NCI-H748 (cell line): ENCODE results near the gene ANKH.
"Not testable (repeated sequence)": the region's sequence is repeated elsewhere in the genome, so short reads cannot be mapped to it uniquely, and the experiment has no call there.

Experiments used
- DNase-seq: peaks from one replicate; lab custom pipeline; 2025; ENCODE audit not compliant: unreplicated experiment; lab: John Stamatoyannopoulos, UW

ANKH gene

DNA sequence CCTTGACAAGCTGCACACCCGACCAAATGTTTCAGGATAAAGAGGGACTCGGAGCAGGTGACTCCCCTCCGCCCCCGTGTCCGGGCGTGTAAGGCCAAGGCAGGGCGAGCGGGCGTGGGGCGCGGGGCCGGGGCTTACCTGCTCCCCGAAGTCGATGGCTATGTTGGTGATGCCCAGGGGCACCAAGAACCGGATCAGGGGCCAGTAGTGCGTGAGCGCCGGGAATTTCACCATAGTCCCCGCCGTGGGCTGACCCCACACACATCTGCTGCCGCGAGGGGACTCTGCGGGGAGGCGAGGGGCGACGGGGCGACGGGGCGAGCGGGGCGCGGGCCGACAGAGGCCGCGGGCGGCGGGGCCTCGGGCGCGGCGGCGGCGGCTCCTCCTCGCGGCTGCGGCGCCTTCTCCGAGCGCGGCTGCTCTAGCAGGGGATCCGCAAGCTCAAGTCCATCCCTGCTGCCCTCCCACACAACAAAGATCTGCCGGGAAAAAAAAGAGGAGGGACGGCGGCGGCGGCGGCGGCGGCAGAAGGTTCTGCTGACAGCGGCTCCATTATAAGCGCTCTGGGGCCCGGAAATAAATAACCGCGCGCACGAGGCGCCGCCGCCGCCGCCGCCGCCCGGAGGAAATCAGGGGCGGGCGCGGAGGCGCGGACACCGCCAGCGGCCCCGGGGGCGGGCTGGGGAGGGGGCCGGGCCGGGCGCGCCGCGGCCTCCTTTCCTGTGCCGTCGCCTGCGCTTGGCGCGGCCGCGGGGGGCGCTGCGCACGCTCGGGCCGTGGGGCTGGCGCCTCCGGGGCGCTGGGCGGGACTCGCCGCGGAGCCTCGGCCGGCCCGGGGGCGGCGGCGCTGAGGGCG lies at the start of gene ANKH:
Gene ANKH, minus strand, starts transcription at position 565 of the 856 bp plus-strand sequence. Its CDS starts 331 bp downstream, at position 234.
- DNase-seq = peak; percentile 97

- DNase-seq = no peak
Observed at GRCh38 chr5:14920121-14920520, 48.5 kb upstream of the ANKH start.

- not testable (repeated sequence) for DNase-seq
Observed at GRCh38 chr5:14919106-14919505, 47.5 kb upstream of the ANKH start.

DNA sequence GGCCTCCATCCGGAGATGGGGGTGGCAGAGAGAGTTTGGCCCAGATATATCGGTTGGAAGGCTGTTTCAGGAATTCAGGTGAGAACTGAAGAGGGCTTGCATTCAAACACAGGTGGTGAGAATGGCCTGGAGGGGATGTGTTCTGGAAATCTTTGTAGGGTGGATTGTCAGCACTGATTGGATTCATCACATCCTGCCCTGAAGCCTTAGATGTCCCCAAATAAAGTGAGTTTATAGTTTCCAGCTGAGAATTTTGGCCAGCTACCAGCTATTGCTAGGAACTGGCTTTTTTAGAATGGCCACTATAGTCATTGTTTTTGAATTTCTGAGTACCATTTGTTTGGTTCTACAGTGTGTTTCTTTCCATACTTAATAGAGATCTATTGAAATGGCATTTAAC lies 46.1 kb upstream of the ANKH start:
- no peak for DNase-seq

DNA sequence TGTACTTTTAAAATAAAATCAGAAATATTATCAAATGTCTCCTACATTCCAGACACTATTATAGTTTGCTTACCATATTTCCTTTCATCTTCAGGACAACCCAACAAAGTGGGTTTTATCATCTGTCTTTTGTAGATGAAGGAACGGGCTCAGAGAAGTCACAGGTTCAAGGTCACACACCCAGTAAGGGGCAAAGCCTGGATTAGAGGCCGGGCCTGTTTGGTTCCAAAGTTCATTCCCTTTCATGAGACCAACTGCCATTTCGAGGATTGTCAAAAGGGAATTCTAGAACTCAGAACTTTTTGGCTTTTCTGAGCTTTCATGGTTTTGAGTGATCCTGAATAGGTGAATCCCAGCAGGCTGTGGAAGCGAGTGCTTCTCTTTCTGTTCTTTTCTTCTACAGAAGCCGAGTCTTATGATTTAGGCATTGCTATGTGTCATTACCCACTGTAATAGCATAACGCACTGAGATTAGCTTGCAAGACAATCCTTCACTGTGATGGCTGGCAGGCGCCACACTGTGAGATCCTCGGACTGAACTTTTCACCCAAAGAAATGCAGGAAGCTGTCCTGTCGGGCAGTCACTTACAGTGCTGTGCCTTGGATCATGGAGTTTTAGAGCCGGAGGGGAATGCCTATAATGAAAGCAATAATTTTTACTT lies 43.8 kb upstream of the ANKH start:
- no peak for DNase-seq

GRCh38 chr5:14914623-14915260 lies 43.2 kb upstream of the ANKH start:
- DNase-seq = no peak

DNA sequence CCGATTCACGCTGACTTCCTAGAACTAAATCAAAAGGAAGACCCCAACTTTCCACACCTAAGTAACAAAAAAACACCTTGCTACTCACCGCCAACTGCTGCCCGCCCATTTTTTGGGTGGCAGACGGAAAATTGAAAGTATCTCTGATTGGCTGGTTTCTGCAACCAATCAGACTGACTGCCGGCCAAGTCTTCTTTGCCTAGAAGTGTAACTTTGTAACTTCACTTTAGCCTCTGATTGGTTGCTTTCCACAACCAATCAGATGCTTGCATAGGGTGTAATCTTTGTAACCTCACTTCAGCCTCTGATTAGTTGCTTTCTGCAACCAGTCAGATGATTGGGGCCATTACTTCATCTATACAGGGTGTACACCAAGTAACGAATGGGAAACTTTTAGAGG lies 42.6 kb upstream of the ANKH start:
- no peak for DNase-seq

DNA sequence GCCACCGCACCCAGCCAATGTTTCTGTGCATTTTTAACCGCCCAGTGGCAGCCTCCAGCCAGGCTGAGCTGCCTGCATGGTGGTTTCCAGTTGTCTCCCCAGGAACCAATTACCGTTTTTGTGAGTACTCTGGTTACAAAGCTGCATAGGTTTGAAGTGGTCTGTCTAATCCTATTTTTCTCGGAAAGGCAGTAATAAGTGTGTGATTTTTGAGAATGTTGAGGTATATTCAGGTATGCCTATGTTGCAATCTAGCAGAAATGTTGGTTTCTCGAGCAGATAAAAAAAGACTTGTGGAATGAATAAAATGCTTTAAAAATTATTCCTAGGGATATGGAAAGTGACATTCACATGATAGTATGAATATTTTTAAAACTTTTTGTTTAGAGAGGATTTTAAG lies 41.5 kb upstream of the ANKH start:
- DNase-seq = no peak

- no peak for DNase-seq
Observed at GRCh38 chr5:14912206-14912605, 40.6 kb upstream of the ANKH start.

DNA sequence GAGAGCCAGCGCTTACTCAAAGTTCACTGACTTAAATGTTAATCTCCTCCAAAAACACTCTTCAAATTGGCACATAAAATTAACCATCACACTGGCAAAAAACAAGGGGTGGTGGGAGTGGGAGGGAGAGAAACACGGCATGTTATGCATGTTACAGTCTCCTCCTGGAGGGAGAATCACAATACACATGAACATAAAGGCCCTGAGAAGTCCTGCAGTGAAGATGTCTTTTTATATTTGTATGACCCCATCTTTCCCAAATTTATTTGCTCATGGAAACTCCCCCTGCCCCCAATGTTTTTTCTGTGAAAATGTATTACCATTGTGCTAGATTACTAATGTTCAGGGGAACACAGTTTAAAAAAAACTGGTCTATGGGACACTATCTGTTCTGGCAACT lies 37.8 kb upstream of the ANKH start:
- DNase-seq = no peak

GRCh38 chr5:14908172-14908571 lies 36.6 kb upstream of the ANKH start:
- DNase-seq = peak; percentile 31

DNA sequence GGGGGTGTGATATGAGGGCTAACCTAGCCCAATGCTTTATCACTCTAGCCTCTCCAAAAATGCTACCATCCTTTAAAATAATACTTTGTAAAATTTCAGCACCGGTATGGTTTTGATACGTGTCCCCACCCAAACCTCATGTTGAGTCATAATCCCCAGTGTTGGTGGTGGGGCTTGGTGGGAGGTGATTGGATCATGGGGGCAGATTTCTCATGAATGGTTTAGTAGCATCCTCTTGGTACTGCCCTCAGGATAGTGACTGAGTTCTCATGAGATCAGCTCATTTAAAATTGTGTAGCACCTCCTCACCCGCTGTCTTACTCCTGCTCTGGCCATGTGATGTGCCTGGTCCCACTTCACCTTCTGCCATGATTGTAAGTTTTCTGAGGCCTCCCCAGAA lies 35.0 kb upstream of the ANKH start:
- DNase-seq = no peak

- no peak for DNase-seq
Observed at GRCh38 chr5:14902826-14903560, 31.4 kb upstream of the ANKH start.

GRCh38 chr5:14901462-14902051 lies 30.0 kb upstream of the ANKH start:
- no peak for DNase-seq

- DNase-seq = no peak
Observed at GRCh38 chr5:14900693-14901461, 29.3 kb upstream of the ANKH start.

DNA sequence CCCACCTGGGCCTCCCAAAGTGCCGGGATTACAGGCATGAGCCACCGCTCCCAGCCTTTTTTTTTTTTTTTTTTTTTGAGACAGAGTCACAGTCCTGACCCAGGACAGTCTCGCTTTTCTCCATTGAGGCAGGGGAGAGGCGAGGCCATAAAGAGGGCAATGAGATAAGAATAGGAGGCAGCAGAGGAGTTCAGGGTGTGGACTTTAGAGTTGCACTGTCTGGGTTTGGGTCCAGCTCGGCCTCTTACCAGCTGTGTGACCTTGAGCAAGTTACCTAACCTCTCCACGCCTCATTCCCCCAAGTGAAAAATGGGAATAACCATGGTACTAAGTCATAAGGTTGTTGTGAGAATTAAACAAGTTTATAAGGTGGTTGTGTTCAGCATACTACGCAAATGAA lies 24.6 kb upstream of the ANKH start:
- no peak for DNase-seq

DNA sequence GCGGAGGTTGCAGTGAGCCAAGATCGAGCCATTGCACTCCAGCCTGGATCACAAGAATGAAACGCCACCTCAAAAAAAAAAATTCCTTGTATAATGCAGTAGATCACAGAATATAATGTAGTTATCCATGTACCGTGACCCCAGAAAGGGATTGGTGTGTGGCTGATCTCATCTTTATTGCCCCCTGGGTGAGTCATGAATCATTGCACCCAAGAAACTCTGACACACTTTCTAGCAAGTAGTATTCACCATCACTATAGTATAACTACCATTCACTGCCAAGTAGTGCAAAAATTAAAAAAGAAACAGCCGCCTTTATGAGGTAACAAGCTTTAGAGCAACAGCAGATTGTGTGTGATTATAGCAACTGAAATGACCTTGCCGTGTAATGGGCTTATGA lies 23.7 kb upstream of the ANKH start:
- DNase-seq = no peak

- DNase-seq = no peak
Observed at GRCh38 chr5:14894748-14895147, 23.2 kb upstream of the ANKH start.

GRCh38 chr5:14893381-14893780 lies 21.8 kb upstream of the ANKH start:
- DNase-seq = no peak

GRCh38 chr5:14890846-14891245 lies 19.3 kb upstream of the ANKH start:
- DNase-seq = no peak
